ENCODE measurements around the gene KIAA1217. TPM values are rescaled to one million over a fixed set of nuclear protein-coding genes. Genes with fewer than 3 reads are reported as not detected.

KIAA1217 gene
- total RNA-seq (2014; rRNA removed; shearing (Covaris generic)) = 1.1 TPM in 2 replicates

DNA sequence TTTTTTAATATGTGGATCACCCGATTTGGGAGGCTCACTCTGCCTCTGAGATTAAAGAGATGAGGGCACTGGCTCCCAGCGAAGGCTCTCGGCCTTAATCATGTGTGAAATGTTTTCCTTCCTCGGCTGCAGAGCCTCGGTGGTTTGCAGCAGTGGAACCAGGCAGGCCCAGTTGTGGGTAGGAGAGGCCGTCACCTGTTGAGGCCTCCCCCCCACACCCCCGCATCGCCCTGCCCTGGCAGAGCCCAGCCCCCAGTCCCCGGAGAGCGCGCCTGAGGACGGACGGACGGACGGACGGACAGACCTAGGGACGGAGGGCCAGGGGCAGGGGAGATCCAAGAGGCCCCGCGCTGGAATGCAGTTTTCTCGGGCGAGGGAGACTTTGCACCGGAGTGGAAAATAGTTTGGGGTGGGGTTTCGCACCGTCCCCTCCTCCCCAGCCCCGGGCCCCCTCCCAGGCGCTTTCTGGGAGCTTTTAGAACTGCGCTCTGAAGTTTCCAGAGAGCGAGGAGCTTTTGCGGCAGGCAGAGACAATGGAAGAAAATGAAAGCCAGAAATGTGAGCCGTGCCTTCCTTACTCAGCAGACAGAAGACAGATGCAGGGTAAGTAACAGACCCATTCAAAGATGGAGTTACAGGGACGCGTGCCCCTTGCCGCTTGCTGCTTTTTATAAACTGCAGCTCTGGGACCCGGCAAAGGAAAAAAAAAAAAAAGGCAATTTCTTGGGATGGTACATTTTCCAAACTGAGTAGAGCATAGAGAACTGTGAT, at the start of gene KIAA1217:
TSS of gene KIAA1217 (plus strand) at position 478 of the 771 bp plus-strand sequence. CDS start at position 534, 56 bp downstream.
- Histone ChIP-seq H3K9me3 (replicated peaks) (no peaks in the 10 kb centered on the region), H3K4me1 (replicated peaks) (peaks cover 19% of the 10 kb centered on the region), H3K36me3 (no peaks in the 10 kb centered on the region), H3K27me3 (replicated peaks) (no peaks in the 10 kb centered on the region), H3K4me3 (peak within 1 kb of the TSS; percentile 29), H3K27ac (no peak within 1 kb of the TSS)
- DNase-seq (ENCODE audit: low read depth in 1 of 2, low spot score in 2 of 2) = peak in 1 of 2 experiments; percentile 37

DNA sequence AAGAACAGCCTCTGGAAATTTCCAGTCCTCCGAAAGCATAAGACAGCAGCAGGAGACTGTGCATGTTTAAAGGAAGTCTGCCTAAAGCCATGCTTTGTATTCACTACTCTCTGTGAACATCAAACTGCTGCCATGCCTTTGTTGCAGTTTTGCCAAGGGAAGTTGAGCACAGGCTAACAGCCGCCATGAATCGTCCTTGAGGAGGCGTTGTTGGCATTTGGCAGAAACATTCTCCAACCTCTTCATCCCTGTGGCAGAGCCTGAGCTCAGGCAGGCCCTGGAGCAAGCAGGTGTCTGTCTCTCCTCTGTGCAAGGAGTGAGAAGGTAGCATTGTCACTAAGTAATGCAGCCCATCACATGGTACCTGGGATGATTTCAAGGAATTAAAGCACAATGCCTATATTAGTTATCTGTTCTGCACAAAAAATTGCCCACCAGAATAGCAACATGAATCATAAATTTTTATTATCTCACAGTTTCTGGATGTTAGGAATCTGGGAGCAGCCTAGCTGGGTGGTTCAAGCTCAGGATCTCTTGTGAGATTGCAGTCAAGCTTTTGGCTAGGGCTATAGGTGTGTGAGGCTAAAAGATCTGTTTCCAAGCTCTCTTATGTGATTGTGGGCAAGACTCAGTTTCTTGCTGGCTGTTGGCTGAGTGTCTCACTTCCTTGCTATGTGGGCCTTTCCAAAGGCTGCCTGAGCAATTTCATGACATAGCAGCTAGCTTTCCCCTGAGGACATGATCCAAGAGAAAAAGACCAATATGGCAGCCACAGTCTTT, 46.5 kb upstream of the KIAA1217 start:
- DNase-seq (ENCODE audit: low read depth in 1 of 2, low spot score in 2 of 2) = no peak
- H3K27ac ChIP-seq = no peak overlapping the region
- H3K4me3 ChIP-seq = no peak overlapping the region
- H3K36me3 ChIP-seq = no peaks in the 10 kb centered on the region
- no peaks in the 10 kb centered on the region for H3K27me3 ChIP-seq (replicated peaks)
- no peaks in the 10 kb centered on the region for H3K9me3 ChIP-seq (replicated peaks)
- H3K4me1 ChIP-seq (replicated peaks) = no peaks in the 10 kb centered on the region

DNA sequence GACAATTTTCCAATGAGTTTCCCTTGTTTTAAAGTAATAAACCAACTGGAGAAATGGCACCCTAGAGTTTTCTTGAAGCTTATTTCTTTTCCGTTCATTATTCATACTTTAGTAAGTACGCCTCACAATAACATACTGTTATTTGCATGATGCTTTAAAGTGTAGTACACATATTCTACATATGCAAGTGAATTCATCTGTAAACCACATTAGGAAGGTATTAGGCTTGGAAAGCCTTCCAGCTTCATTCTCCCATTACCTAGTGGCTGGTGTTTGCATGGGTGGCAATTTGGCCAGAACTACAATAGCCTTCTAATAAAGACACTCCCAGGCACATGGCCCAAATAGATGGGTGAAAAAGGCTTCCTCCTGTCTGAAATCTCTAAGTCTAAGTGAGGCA, 45.5 kb upstream of the KIAA1217 start:
- no peak overlapping the region for H3K27ac ChIP-seq
- no peaks in the 10 kb centered on the region for H3K9me3 ChIP-seq (replicated peaks)
- H3K4me3 ChIP-seq = no peak overlapping the region
- DNase-seq (ENCODE audit: low read depth in 1 of 2, low spot score in 2 of 2) = no peak
- H3K4me1 ChIP-seq (replicated peaks) = no peaks in the 10 kb centered on the region
- H3K36me3 ChIP-seq = no peaks in the 10 kb centered on the region
- no peaks in the 10 kb centered on the region for H3K27me3 ChIP-seq (replicated peaks)

DNA sequence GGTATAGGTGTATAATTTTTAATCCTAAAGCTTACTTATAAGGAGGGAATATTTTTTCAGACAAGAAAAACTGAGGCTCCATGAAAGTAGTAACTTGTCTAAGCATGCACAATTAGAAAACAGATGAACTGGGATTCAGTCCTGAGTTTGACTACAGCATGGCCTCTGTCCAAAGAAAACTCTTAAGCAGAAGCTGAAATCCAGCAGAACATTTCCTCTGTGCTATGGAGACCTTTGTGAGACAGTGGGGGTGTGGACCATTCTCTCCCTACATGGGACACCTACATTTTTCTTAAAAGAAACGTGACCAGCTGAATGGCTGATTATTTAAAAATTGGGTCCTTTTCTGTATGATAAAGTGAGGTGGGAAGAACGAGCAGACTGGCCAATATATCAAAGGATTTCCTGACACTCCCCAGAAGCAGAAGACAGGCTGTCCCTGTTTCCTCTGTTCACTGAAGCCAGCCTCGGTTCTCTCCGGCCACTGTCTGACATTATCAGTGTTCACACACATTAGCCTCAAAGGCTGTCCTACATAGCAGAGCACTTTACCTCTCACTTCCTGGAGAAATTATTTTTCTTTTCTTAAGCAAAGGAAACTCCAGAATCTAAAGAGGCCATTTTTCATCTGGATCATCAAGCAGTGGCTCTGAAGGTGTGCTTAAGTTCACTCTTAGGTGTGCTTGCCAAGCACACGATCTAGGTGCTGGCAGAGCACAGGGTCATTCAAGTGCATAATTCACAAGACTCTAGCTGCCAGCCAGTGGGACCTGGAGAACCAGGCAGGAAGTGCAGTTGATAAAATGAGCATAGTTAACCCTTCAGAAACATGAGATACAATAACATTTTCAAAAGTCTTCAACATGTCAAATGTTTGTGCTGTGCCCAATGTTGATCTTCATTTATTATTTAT, 40.4 kb upstream of the KIAA1217 start:
- H3K9me3 ChIP-seq (replicated peaks) = no peaks in the 10 kb centered on the region
- H3K36me3 ChIP-seq = no peaks in the 10 kb centered on the region
- H3K4me3 ChIP-seq = no peak overlapping the region
- no peak overlapping the region for H3K27ac ChIP-seq
- no peaks in the 10 kb centered on the region for H3K4me1 ChIP-seq (replicated peaks)
- H3K27me3 ChIP-seq (replicated peaks) = no peaks in the 10 kb centered on the region
- DNase-seq (ENCODE audit: low read depth in 1 of 2, low spot score in 2 of 2) = no peak

DNA sequence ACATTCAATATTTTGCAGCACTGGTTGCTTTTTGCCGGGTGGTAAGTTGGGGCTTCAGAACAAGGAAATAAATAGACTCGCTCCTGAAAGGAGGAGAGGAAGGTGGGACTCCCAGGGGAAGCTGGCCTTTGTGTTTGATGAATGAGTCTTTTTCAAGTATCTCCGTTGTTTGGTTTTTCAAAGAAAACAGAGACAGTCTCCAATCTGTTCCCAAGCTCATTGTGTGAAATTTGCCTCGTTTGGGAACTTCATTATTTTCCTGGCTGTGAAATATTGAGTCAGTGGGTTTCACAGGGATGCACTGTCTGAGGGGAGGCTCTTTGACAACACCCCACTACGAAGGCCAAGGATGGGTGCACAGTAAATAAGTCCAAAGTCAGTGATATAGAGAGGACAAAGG, 38.7 kb upstream of the KIAA1217 start:
- Histone ChIP-seq H3K27ac (no peak overlapping the region), H3K4me3 (no peak overlapping the region), H3K4me1 (replicated peaks) (no peaks in the 10 kb centered on the region), H3K9me3 (replicated peaks) (no peaks in the 10 kb centered on the region), H3K27me3 (replicated peaks) (no peaks in the 10 kb centered on the region), H3K36me3 (no peaks in the 10 kb centered on the region)
- no peak for DNase-seq (ENCODE audit: low read depth in 1 of 2, low spot score in 2 of 2)

DNA sequence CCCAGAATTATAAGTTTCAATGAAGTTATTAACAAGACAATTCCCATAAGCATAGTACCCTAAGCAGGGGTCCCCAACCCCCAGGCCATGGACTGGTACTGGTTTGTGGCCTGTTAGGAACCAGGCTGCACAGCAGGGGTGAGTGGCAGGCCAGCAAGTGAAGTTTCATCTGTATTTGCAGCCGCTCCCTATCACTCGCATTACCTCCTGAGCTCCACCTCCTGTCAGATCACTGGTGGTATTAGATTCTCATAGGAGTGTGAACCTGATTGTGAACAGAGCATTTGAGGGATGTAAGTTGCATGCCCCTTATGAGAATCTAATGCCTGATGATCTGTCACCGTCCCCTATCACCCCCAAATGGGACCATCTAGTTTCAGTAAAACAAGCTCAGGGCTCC, 36.0 kb upstream of the KIAA1217 start:
- Histone ChIP-seq H3K4me3 (no peak overlapping the region), H3K4me1 (replicated peaks) (no peaks in the 10 kb centered on the region), H3K36me3 (no peaks in the 10 kb centered on the region), H3K27ac (no peak overlapping the region), H3K9me3 (replicated peaks) (no peaks in the 10 kb centered on the region), H3K27me3 (replicated peaks) (no peaks in the 10 kb centered on the region)
- DNase-seq (ENCODE audit: low read depth in 1 of 2, low spot score in 2 of 2) = no peak

GRCh38 chr10:24174014-24174413, 34.9 kb upstream of the KIAA1217 start:
- Histone ChIP-seq H3K27ac (no peak overlapping the region), H3K27me3 (replicated peaks) (no peaks in the 10 kb centered on the region), H3K36me3 (no peaks in the 10 kb centered on the region), H3K4me1 (replicated peaks) (no peaks in the 10 kb centered on the region), H3K9me3 (replicated peaks) (peaks cover 2% of the 10 kb centered on the region; the same call in 1 of the 2 replicates), H3K4me3 (no peak overlapping the region)
- no peak for DNase-seq (ENCODE audit: low read depth in 1 of 2, low spot score in 2 of 2)

DNA sequence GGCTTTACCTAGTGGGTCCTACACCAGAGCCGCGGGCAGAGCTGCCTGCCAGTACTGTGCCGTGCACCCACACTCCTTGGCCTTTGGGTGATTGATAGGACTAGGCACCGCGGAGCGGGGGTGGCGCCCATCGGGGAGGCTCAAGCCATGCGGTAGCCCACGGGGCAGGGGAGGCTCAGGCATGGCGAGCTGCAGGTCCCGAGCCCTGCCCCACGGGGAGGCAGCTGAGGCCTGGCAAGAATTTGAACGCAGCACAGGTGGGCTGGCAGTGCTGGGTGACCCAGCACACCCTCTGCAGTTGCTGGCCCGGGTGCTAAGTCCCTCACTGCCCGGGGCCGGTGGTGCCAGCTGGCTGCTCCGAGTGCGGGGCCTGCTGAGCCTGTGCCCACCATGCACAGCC, 32.3 kb upstream of the KIAA1217 start:
- Histone ChIP-seq H3K36me3 (no peaks in the 10 kb centered on the region), H3K4me3 (no peak overlapping the region), H3K4me1 (replicated peaks) (no peaks in the 10 kb centered on the region), H3K27ac (no peak overlapping the region), H3K27me3 (replicated peaks) (no peaks in the 10 kb centered on the region), H3K9me3 (replicated peaks) (peaks cover 2% of the 10 kb centered on the region; the same call in 1 of the 2 replicates)
- no peak for DNase-seq (ENCODE audit: low read depth in 1 of 2, low spot score in 2 of 2)

GRCh38 chr10:24177636-24178035, 31.3 kb upstream of the KIAA1217 start:
- Histone ChIP-seq H3K9me3 (replicated peaks) (peaks cover 2% of the 10 kb centered on the region; the same call in 1 of the 2 replicates), H3K4me1 (replicated peaks) (no peaks in the 10 kb centered on the region), H3K27ac (no peak overlapping the region), H3K27me3 (replicated peaks) (no peaks in the 10 kb centered on the region), H3K36me3 (no peaks in the 10 kb centered on the region), H3K4me3 (no peak overlapping the region)
- DNase-seq (ENCODE audit: low read depth in 1 of 2, low spot score in 2 of 2) = no peak

- Histone ChIP-seq H3K4me1 (replicated peaks) (no peaks in the 10 kb centered on the region), H3K27ac (no peak overlapping the region), H3K9me3 (replicated peaks) (peaks cover 2% of the 10 kb centered on the region; the same call in 1 of the 2 replicates), H3K36me3 (no peaks in the 10 kb centered on the region), H3K4me3 (no peak overlapping the region), H3K27me3 (replicated peaks) (no peaks in the 10 kb centered on the region)
- no peak for DNase-seq (ENCODE audit: low read depth in 1 of 2, low spot score in 2 of 2)
Measured at GRCh38 chr10:24180891-24181290, 28.0 kb upstream of the KIAA1217 start.

DNA sequence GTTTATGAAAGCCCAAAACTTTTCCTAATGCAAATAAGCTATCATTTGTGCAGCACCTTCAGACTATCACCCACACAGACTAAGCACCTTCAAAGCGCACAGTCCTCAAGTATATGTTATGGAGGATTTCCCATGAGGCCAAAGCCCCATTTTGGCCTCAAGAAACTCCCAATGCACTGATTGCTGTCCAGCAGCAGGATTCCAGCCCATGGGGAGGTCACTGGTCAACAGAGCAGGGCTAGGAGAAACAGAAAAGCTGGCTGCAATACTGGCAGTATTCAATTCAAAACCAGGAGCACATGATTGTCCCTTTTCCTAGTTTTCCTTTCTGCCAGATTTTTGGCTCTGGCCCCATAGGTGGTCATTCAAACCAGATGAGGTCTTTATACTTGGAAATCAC, 24.5 kb upstream of the KIAA1217 start:
- Histone ChIP-seq H3K4me1 (replicated peaks) (no peaks in the 10 kb centered on the region), H3K36me3 (no peaks in the 10 kb centered on the region), H3K27me3 (replicated peaks) (no peaks in the 10 kb centered on the region), H3K9me3 (replicated peaks) (no peaks in the 10 kb centered on the region), H3K27ac (no peak overlapping the region), H3K4me3 (no peak overlapping the region)
- DNase-seq (ENCODE audit: low read depth in 1 of 2, low spot score in 2 of 2) = no peak

DNA sequence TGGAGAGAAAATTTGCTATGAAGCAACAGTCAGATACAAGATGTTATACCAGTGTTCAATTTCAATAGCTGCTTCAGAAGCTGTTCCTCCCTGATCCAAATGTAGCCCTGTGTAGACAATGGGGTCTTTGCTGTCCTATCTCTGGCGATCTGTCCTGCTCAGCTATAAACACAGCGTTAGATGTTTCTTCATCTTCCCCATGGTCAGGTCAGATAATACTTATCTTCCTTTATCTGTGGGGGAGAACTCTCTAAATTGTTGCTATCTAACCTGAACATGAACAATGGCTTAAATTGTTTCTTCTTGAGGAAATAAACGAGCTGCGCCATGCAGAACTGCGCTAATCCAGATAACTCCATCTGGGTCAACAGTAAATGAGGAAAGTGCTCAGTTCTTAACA, 15.6 kb upstream of the KIAA1217 start:
- Histone ChIP-seq H3K4me3 (no peak overlapping the region), H3K4me1 (replicated peaks) (no peaks in the 10 kb centered on the region), H3K36me3 (no peaks in the 10 kb centered on the region), H3K27ac (no peak overlapping the region), H3K9me3 (replicated peaks) (no peaks in the 10 kb centered on the region), H3K27me3 (replicated peaks) (no peaks in the 10 kb centered on the region)
- no peak for DNase-seq (ENCODE audit: low read depth in 1 of 2, low spot score in 2 of 2)

DNA sequence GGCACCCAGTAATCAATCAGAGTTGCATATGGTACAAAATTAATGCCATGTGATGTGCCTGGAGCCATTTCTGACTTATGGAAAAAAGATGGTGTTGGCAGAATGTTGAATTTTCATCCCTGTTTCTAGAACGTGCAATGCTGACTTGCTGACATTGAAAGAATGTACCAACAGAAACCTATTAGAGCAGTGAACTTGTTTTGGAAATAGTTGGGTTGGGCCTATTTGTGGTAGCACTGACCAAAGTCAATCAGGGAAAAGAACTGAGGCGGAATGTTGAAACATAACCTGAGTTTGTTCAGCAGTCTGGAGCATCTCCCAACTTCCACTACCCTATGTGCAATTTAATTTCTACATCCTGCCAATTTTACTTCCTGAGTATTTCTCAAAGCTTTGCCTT, 11.7 kb upstream of the KIAA1217 start:
- H3K4me3 ChIP-seq = no peak overlapping the region
- H3K27me3 ChIP-seq (replicated peaks) = no peaks in the 10 kb centered on the region
- H3K9me3 ChIP-seq (replicated peaks) = no peaks in the 10 kb centered on the region
- no peaks in the 10 kb centered on the region for H3K36me3 ChIP-seq
- no peak overlapping the region for H3K27ac ChIP-seq
- no peaks in the 10 kb centered on the region for H3K4me1 ChIP-seq (replicated peaks)
- DNase-seq (ENCODE audit: low read depth in 1 of 2, low spot score in 2 of 2) = no peak

Data from SJSA1 (cell line).